OCI-LY1 (cell line): ENCODE results near the gene AIF1L.

Source experiments
- H2AFZ ChIP-seq: fragments of 200-600 bp; sonication (generic), shearing (Covaris generic); 2 replicates; pipeline ENCODE4 v1.6.0; 2014; ENCODE audit warnings: antibody characterized with exemption, mild to moderate bottlenecking, low read length
- H3F3A ChIP-seq: fragments of 200-600 bp; sonication (generic), shearing (Covaris generic); 2 replicates; pipeline ENCODE4 v1.6.0; 2014; ENCODE audit warnings: mild to moderate bottlenecking, antibody characterized with exemption, low read length, moderate library complexity; ENCODE audit not compliant: insufficient read depth
- H3K27ac ChIP-seq: fragments of 200-600 bp; sonication (generic); 2 replicates; pipeline ENCODE4 v1.5.1; 2014; ENCODE audit warnings: low read length, mixed run types, mild to moderate bottlenecking, low read depth; ENCODE audit not compliant: poor library complexity, severe bottlenecking
- H3K27me3 ChIP-seq: fragments of 200-600 bp; sonication (generic); 2 replicates; pipeline ENCODE4 v1.6.0; 2014; ENCODE audit warnings: antibody characterized with exemption, mild to moderate bottlenecking, low read length, moderate library complexity; ENCODE audit not compliant: insufficient read depth
- H3K36me3 ChIP-seq: fragments of 200-600 bp; sonication (generic); 2 replicates; pipeline ENCODE4 v1.6.1; 2014; ENCODE audit warnings: mild to moderate bottlenecking, antibody characterized with exemption, low read length, moderate library complexity, mixed read lengths; ENCODE audit not compliant: insufficient read depth
- H3K4me1 ChIP-seq: fragments of 200-600 bp; sonication (generic); 2 replicates; pipeline ENCODE4 v1.5.1; 2014; ENCODE audit warnings: mild to moderate bottlenecking, low read length, moderate library complexity; ENCODE audit not compliant: insufficient read depth, severe bottlenecking
- H3K4me2 ChIP-seq: fragments of 200-600 bp; sonication (generic), shearing (Covaris generic); 2 replicates; pipeline ENCODE4 v1.6.1; 2014; ENCODE audit warnings: low read length
- H3K4me3 ChIP-seq: fragments of 200-600 bp; sonication (generic); 2 replicates; pipeline ENCODE4 v1.5.1; 2014; ENCODE audit warnings: low read length, low read depth, mild to moderate bottlenecking, mixed read lengths; ENCODE audit not compliant: poor library complexity, severe bottlenecking
- H3K79me2 ChIP-seq: fragments of 200-600 bp; shearing (Covaris generic); 2 replicates; pipeline ENCODE4 v1.6.1; 2016; ENCODE audit warnings: mixed run types, low read length, mixed read lengths; ENCODE audit not compliant: insufficient read depth
- H3K9ac ChIP-seq: fragments of 200-600 bp; sonication (generic), shearing (Covaris generic); 2 replicates; pipeline ENCODE4 v1.6.1; 2014; ENCODE audit warnings: mild to moderate bottlenecking, low read length, mixed read lengths
- H3K9me2 ChIP-seq: fragments of 200-600 bp; sonication (generic), shearing (Covaris generic); 2 replicates; pipeline ENCODE4 v1.6.1; 2014; ENCODE audit warnings: low read depth, mild to moderate bottlenecking, low read length, mixed read lengths
- H3K9me3 ChIP-seq: fragments of 200-600 bp; shearing (Covaris generic); 2 replicates; pipeline ENCODE4 v1.6.1; 2014; ENCODE audit warnings: low read length, mixed read lengths
- H4K20me1 ChIP-seq: fragments of 200-600 bp; sonication (generic), shearing (Covaris generic); 2 replicates; pipeline ENCODE4 v1.6.0; 2016; ENCODE audit warnings: mild to moderate bottlenecking, low read length; ENCODE audit not compliant: insufficient read depth
- CTCF ChIP-seq: fragments of 200-600 bp; sonication (generic), shearing (Covaris generic); IDR thresholded peaks from 2 replicates; pipeline ENCODE4 v1.5.1; 2017; ENCODE audit warnings: mild to moderate bottlenecking, antibody characterized with exemption, low read length, moderate library complexity, mixed read lengths
- EZH2 ChIP-seq: fragments of 200-600 bp; sonication (generic), shearing (Covaris generic); IDR thresholded peaks from 2 replicates; pipeline ENCODE4 v1.8.0; 2017; ENCODE audit warnings: borderline replicate concordance, mixed run types, mild to moderate bottlenecking, antibody characterized with exemption, low read length, moderate library complexity, mixed read lengths

AIF1L gene

GRCh38 chr9:131051592-131052517 lies 44.5 kb upstream of the AIF1L start:
- peaks cover 3% of the 10 kb centered on the region; the same call in 1 of the 2 replicates for H3K27me3 ChIP-seq
- TF ChIP-seq CTCF = no peak
- no peak for TF ChIP-seq EZH2

GRCh38 chr9:131053896-131054295 lies 42.4 kb upstream of the AIF1L start:
- no peak for TF ChIP-seq CTCF
- no peak for TF ChIP-seq EZH2
- H3K4me1 ChIP-seq = no peaks in the 10 kb centered on the region

More at GRCh38 chr9:131051592-131052517, 44.5 kb upstream of the AIF1L start:
- Histone ChIP-seq H3K9me3 (no peaks in the 10 kb centered on the region), H3K36me3 (no peaks in the 10 kb centered on the region), H4K20me1 (no peaks in the 10 kb centered on the region), H3K27ac (no peak overlapping the region), H2AFZ (no peak overlapping the region), H3K9me2 (no peaks in the 10 kb centered on the region), H3F3A (no peaks in the 10 kb centered on the region), H3K4me1 (no peaks in the 10 kb centered on the region), H3K4me2 (no peak overlapping the region), H3K9ac (no peak overlapping the region), H3K4me3 (no peak overlapping the region), H3K79me2 (no peaks in the 10 kb centered on the region)

GRCh38 chr9:131056781-131057506 lies 39.4 kb upstream of the AIF1L start:
- TF ChIP-seq CTCF = no peak
- TF ChIP-seq EZH2 = no peak
- Histone ChIP-seq H2AFZ (no peak overlapping the region), H3K9ac (no peak overlapping the region), H3K27me3 (peaks cover 3% of the 10 kb centered on the region; the same call in 1 of the 2 replicates), H3F3A (no peaks in the 10 kb centered on the region), H3K27ac (no peak overlapping the region), H3K79me2 (no peaks in the 10 kb centered on the region), H3K36me3 (no peaks in the 10 kb centered on the region), H3K4me2 (no peak overlapping the region), H3K9me3 (no peaks in the 10 kb centered on the region), H3K4me3 (no peak overlapping the region), H3K9me2 (no peaks in the 10 kb centered on the region), H4K20me1 (no peaks in the 10 kb centered on the region), H3K4me1 (no peaks in the 10 kb centered on the region)

More at GRCh38 chr9:131053896-131054295, 42.4 kb upstream of the AIF1L start:
- Histone ChIP-seq H3K9me2 (no peaks in the 10 kb centered on the region), H3F3A (no peaks in the 10 kb centered on the region), H3K4me3 (no peak overlapping the region), H4K20me1 (no peaks in the 10 kb centered on the region), H3K36me3 (no peaks in the 10 kb centered on the region), H2AFZ (no peak overlapping the region), H3K79me2 (no peaks in the 10 kb centered on the region), H3K9me3 (no peaks in the 10 kb centered on the region), H3K4me2 (no peak overlapping the region), H3K27me3 (peaks cover 3% of the 10 kb centered on the region; the same call in 1 of the 2 replicates), H3K27ac (no peak overlapping the region), H3K9ac (no peak overlapping the region)
